CD14-positive monocyte (primary cell): ENCODE results near the gene MND1. TPM values are rescaled to one million over a fixed set of nuclear protein-coding genes. Genes with fewer than 3 reads are reported as not detected.

Experiments used
- DNase-seq, 3 donors: peaks; one replicate each; pipeline ENCODE4 v3.0.0-alpha.2; 2011 to 2022
- H2AFZ ChIP-seq: 2 replicates; pipeline ENCODE4 v1.6.0; 2012; ENCODE audit warnings: mild to moderate bottlenecking, low read depth, low read length, inconsistent platforms; ENCODE audit not compliant: insufficient read depth, poor library complexity, severe bottlenecking
- H3K27ac ChIP-seq, 2 donors: 1 replicate in 1 of 2; 2 replicates in 1 of 2; pipeline ENCODE4 v1.5.1; 2012 to 2013; ENCODE audit warnings: low read length in 2 of 2, control low read depth in 1 of 2, inconsistent platforms in 1 of 2, low read depth in 1 of 2, mild to moderate bottlenecking in 1 of 2
- H3K27me3 ChIP-seq, 2 donors: one replicate each; pipeline versions ENCODE4 v1.6.0 to v1.6.1; 2011 to 2013; ENCODE audit warnings: low read length in 2 of 2; ENCODE audit not compliant: control insufficient read depth in 2 of 2, insufficient read depth in 2 of 2
- H3K36me3 ChIP-seq, 2 donors: replicated peaks in 1 of 2; 1 replicate in 1 of 2; 2 replicates in 1 of 2; pipeline versions ENCODE4 v1.5.1 to v1.6.1; 2012 to 2013; ENCODE audit warnings: low read length in 2 of 2, control low read depth in 1 of 2, inconsistent platforms in 1 of 2, mild to moderate bottlenecking in 1 of 2; ENCODE audit not compliant: insufficient read depth in 2 of 2, control insufficient read depth in 1 of 2
- H3K4me1 ChIP-seq, 2 donors: 1 replicate in 1 of 2; 2 replicates in 1 of 2; pipeline versions ENCODE4 v1.5.1 to v1.6.1; 2012 to 2013; ENCODE audit warnings: low read length in 2 of 2, control low read depth in 1 of 2, inconsistent platforms in 1 of 2, mild to moderate bottlenecking in 1 of 2, moderate library complexity in 1 of 2; ENCODE audit not compliant: insufficient read depth in 2 of 2, control insufficient read depth in 1 of 2
- H3K4me2 ChIP-seq: replicated peaks from 2 replicates; pipeline ENCODE3; 2012; ENCODE audit warnings: low read length, moderate library complexity, mild to moderate bottlenecking; ENCODE audit not compliant: poor library complexity, severe bottlenecking; ENCODE audit errors: extremely low read depth
- H3K4me3 ChIP-seq, 3 experiments: fragments of 200-600 bp in 1 of 3; sonication (generic) in 1 of 3; replicated peaks in 1 of 3; 1 replicate in 2 of 3; 2 replicates in 1 of 3; pipeline ENCODE4 v1.5.1; 2011 to 2013; ENCODE audit warnings: low read length in 3 of 3, mild to moderate bottlenecking in 3 of 3, control low read depth in 2 of 3, low read depth in 2 of 3, inconsistent platforms in 1 of 3, moderate library complexity in 1 of 3
- H3K79me2 ChIP-seq: 2 replicates; pipeline ENCODE4 v1.6.0; 2012; ENCODE audit warnings: mild to moderate bottlenecking, control low read depth, inconsistent platforms, low read length, moderate library complexity; ENCODE audit not compliant: insufficient read depth
- H3K9ac ChIP-seq: 2 replicates; pipeline ENCODE4 v1.6.0; 2017; ENCODE audit warnings: low read length, mild to moderate bottlenecking; ENCODE audit not compliant: insufficient read depth, poor library complexity, severe bottlenecking
- H3K9me3 ChIP-seq, 2 donors: replicated peaks in 1 of 2; 1 replicate in 1 of 2; 2 replicates in 1 of 2; pipeline versions ENCODE4 v1.5.1 to v1.6.1; 2012 to 2013; ENCODE audit warnings: low read length in 2 of 2, control low read depth in 1 of 2; ENCODE audit not compliant: control insufficient read depth in 1 of 2, insufficient read depth in 1 of 2
- H4K20me1 ChIP-seq: 2 replicates; pipeline ENCODE4 v1.6.0; 2012; ENCODE audit warnings: mild to moderate bottlenecking, low read length, control low read depth, moderate library complexity; ENCODE audit not compliant: insufficient read depth
- H3K27ac Mint-ChIP-seq, 7 donors: one replicate each; pipeline ENCODE4 v1.8.0; 2020; ENCODE audit warnings: mild to moderate bottlenecking in 7 of 7, mixed read lengths in 7 of 7, moderate library complexity in 6 of 7, inconsistent platforms in 2 of 7
- H3K27me3 Mint-ChIP-seq, 3 donors: one replicate each; pipeline ENCODE4 v1.8.0; 2021 to 2022; ENCODE audit warnings: low read depth in 3 of 3, mild to moderate bottlenecking in 3 of 3, mixed read lengths in 3 of 3, moderate library complexity in 3 of 3, inconsistent platforms in 1 of 3
- H3K36me3 Mint-ChIP-seq, 2 donors: one replicate each; pipeline ENCODE4 v1.8.0; 2020; ENCODE audit warnings: mixed read lengths in 2 of 2, inconsistent platforms in 1 of 2, mild to moderate bottlenecking in 1 of 2
- H3K4me1 Mint-ChIP-seq: one replicate; pipeline ENCODE4 v1.8.0; 2020; ENCODE audit warnings: mild to moderate bottlenecking, mixed read lengths
- H3K4me3 Mint-ChIP-seq, 2 donors: one replicate each; pipeline ENCODE4 v1.8.0; 2020; ENCODE audit warnings: mild to moderate bottlenecking in 2 of 2, mixed read lengths in 2 of 2, moderate library complexity in 1 of 2
- H3K9me3 Mint-ChIP-seq, 7 donors: one replicate each; pipeline ENCODE4 v1.8.0; 2020 to 2022; ENCODE audit warnings: mixed read lengths in 7 of 7, mild to moderate bottlenecking in 6 of 7, moderate library complexity in 6 of 7, inconsistent platforms in 2 of 7
- WGBS: methylation state at CpG from one replicate; pipeline ENCODE4 v1.1.5; 2013; ENCODE audit warnings: missing lambda C conversion rate; ENCODE audit not compliant: insufficient coverage; 5-methylcytosine and 5-hydroxymethylcytosine counted together
- intact Hi-C, 2 donors: fragments of 100-400 bp; cut with micrococcal nuclease; formaldehyde crosslinking; loops; one replicate each; pipeline versions ENCODE4 v1.15.0 to v1.15.1; 2023
- polyA plus RNA-seq, 3 donors: library from polyadenylated mRNA; depleted of rRNA in 1 of 3; unstranded in 2 of 3; stranded (reverse) in 1 of 3; fragments of 300-500 nt in 2 of 3; fragments of >200 nt in 1 of 3; fragmentation: Illumina TruSeq in 2 of 3; gene quantifications; 1 replicate in 2 of 3; 2 replicates in 1 of 3; pipeline ENCODE4 v1.2.3, GENCODE V29; 2012 to 2021
- TF ChIP-seq, protein P1 (sequence below): fragments of 200-600 bp; IDR thresholded peaks from one replicate; pipeline ENCODE4 v1.8.0; 2022; ENCODE audit warnings: antibody characterized with exemption, mild to moderate bottlenecking

Gene MND1
- polyA plus RNA-seq, 3 donors = not detected

DNA sequence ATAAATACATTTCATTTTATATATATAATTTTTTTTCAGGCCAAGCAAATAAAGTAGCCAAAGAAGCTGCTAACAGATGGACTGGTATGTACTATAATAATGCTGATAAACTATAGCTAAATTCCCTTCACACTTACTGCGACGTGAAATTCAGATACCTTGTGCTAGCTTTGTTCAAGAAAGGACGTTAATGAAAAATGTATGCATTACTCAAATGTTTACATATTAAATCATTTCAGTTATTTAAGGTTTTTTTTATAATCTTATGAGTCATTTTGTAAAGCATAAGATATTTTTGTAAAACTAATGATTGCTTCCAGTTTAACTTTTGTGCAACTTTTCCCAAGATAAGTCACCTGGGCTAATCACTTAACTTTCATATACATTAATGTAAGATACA is 64.4 kb downstream of the MND1 start:
- peaks cover 0 to 8% (median 3%) of the 10 kb centered on the region in 7 donors for H3K9me3 Mint-ChIP-seq
- intact Hi-C loops = no loop called here
- Histone ChIP-seq H3K4me1 (no peaks in the 10 kb centered on the region), H3K36me3 (no peaks in the 10 kb centered on the region), H3K79me2 (no peaks in the 10 kb centered on the region), H3K4me3 (no peak overlapping the region), H3K4me2 (no peak overlapping the region), H3K9ac (no peak overlapping the region), H4K20me1 (no peaks in the 10 kb centered on the region), H3K27ac (no peak overlapping the region), H3K9me3 (no peaks in the 10 kb centered on the region), H2AFZ (no peak overlapping the region), H3K27me3 (no peaks in the 10 kb centered on the region)
- no peak for DNase-seq
- TF ChIP-seq, protein P1, sequence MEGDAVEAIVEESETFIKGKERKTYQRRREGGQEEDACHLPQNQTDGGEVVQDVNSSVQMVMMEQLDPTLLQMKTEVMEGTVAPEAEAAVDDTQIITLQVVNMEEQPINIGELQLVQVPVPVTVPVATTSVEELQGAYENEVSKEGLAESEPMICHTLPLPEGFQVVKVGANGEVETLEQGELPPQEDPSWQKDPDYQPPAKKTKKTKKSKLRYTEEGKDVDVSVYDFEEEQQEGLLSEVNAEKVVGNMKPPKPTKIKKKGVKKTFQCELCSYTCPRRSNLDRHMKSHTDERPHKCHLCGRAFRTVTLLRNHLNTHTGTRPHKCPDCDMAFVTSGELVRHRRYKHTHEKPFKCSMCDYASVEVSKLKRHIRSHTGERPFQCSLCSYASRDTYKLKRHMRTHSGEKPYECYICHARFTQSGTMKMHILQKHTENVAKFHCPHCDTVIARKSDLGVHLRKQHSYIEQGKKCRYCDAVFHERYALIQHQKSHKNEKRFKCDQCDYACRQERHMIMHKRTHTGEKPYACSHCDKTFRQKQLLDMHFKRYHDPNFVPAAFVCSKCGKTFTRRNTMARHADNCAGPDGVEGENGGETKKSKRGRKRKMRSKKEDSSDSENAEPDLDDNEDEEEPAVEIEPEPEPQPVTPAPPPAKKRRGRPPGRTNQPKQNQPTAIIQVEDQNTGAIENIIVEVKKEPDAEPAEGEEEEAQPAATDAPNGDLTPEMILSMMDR = no peak
- H3K4me1 Mint-ChIP-seq = peaks cover 5% of the 10 kb centered on the region
- H3K27ac Mint-ChIP-seq = no peak overlapping the region
- H3K36me3 Mint-ChIP-seq = peaks cover 4 to 35% of the 10 kb centered on the region in 2 donors
- H3K4me3 Mint-ChIP-seq = no peak overlapping the region
- H3K27me3 Mint-ChIP-seq = no peaks in the 10 kb centered on the region
- WGBS = no CpG with 5 or more reads among the region's 3 CpGs

DNA sequence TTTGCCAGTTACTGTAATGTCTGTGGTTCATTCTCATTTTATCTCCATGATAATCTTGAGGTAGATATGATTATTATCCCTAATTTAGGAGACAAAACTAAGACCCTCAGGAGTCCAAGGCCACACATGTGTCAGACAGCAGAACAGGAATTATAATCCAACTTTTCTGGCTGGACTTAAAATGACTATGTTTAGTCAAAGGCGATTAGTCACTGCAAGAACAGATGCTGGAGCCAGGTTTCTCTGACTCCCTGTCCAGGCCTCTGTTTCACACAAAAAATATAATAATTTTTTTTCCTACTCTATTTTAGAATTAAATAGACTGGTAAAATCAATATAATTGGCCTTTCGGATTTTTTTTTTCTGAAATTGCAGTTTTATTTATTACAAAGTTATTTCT is 64.9 kb downstream of the MND1 start:
- no peak for DNase-seq
- Histone ChIP-seq H3K9me3 (no peaks in the 10 kb centered on the region), H3K27me3 (no peaks in the 10 kb centered on the region), H2AFZ (no peak overlapping the region), H3K27ac (no peak overlapping the region), H3K4me3 (no peak overlapping the region), H3K9ac (no peak overlapping the region), H3K36me3 (no peaks in the 10 kb centered on the region), H3K4me1 (no peaks in the 10 kb centered on the region), H3K79me2 (no peaks in the 10 kb centered on the region), H3K4me2 (no peak overlapping the region), H4K20me1 (no peaks in the 10 kb centered on the region)
- intact Hi-C loops = no loop called here
- Mint-ChIP-seq H3K9me3 (peaks cover 0 to 8% (median 3%) of the 10 kb centered on the region in 7 donors), H3K4me3 (no peak overlapping the region), H3K4me1 (peaks cover 5% of the 10 kb centered on the region), H3K36me3 (peaks cover 4 to 32% of the 10 kb centered on the region in 2 donors), H3K27ac (no peak overlapping the region), H3K27me3 (no peaks in the 10 kb centered on the region)
- 100% methylated on average over 1 of the region's 2 CpGs for WGBS
- TF ChIP-seq, protein P1 = no peak
